Stimulated activated CD4-positive, alpha-beta T cell treated with anti-CD3 and anti-CD28 coated beads, Interleukin-4, amount 100 ng/mL, for 24 hours (primary cell): ENCODE measurements around the gene CADPS2.

Source experiments
- DNase-seq: peaks from one replicate; pipeline ENCODE4 v3.0.0-alpha.2; 2020

The CADPS2 gene

GRCh38 chr7:122584676-122585251 lies 301.5 kb downstream of the CADPS2 start:
- DNase-seq, result no peak

- DNase-seq, result no peak
Observed at GRCh38 chr7:122578350-122578749, 307.9 kb downstream of the CADPS2 start.

GRCh38 chr7:122577449-122578003 lies 308.7 kb downstream of the CADPS2 start:
- DNase-seq, result no peak

GRCh38 chr7:122572706-122573105 lies 313.6 kb downstream of the CADPS2 start:
- no peak for DNase-seq

- no peak for DNase-seq
Observed at GRCh38 chr7:122561326-122561725, 324.9 kb downstream of the CADPS2 start.

GRCh38 chr7:122556873-122557542 lies 329.3 kb downstream of the CADPS2 start:
- DNase-seq, result no peak

GRCh38 chr7:122556219-122556618 lies 330.0 kb downstream of the CADPS2 start:
- DNase-seq, result no peak

GRCh38 chr7:122553761-122554160 lies 332.5 kb downstream of the CADPS2 start:
- DNase-seq, result no peak

- no peak for DNase-seq
Observed at GRCh38 chr7:122552769-122553168, 333.5 kb downstream of the CADPS2 start.

GRCh38 chr7:122550545-122550944 lies 335.7 kb downstream of the CADPS2 start:
- no peak for DNase-seq

- DNase-seq, result no peak
Observed at GRCh38 chr7:122549578-122549977, 336.7 kb downstream of the CADPS2 start.

GRCh38 chr7:122546496-122546895 lies 339.8 kb downstream of the CADPS2 start:
- no peak for DNase-seq

- DNase-seq, result no peak
Observed at GRCh38 chr7:122544463-122544862, 341.8 kb downstream of the CADPS2 start.

- no peak for DNase-seq
Observed at GRCh38 chr7:122543891-122544290, 342.4 kb downstream of the CADPS2 start.

GRCh38 chr7:122543166-122543565 lies 343.1 kb downstream of the CADPS2 start:
- DNase-seq, result no peak

GRCh38 chr7:122535086-122535485 lies 351.2 kb downstream of the CADPS2 start:
- no peak for DNase-seq

- DNase-seq, result no peak
Observed at GRCh38 chr7:122532406-122533269, 353.6 kb downstream of the CADPS2 start.

GRCh38 chr7:122528879-122529481 lies 357.3 kb downstream of the CADPS2 start:
- DNase-seq, result no peak

GRCh38 chr7:122525355-122525754 lies 360.9 kb downstream of the CADPS2 start:
- no peak for DNase-seq

GRCh38 chr7:122521767-122522166 lies 364.5 kb downstream of the CADPS2 start:
- DNase-seq, result no peak

GRCh38 chr7:122520971-122521555 lies 365.2 kb downstream of the CADPS2 start:
- no peak for DNase-seq

GRCh38 chr7:122518488-122518887 lies 367.8 kb downstream of the CADPS2 start:
- no peak for DNase-seq

- DNase-seq, result no peak
Observed at GRCh38 chr7:122517576-122517975, 368.7 kb downstream of the CADPS2 start.
